Right hindlimb (tissue), 1 donor: Measurements from ENCODE around the gene ATP1B2.
A peak's percentile ranks its signal among the peaks of the same experiment; 100 is the strongest.
"Not testable (repeated sequence)": the region's sequence is repeated elsewhere in the genome, so short reads cannot be mapped to it uniquely, and the experiment has no call there.

Experiments used
- DNase-seq: peaks from one replicate; pipeline ENCODE4 v3.0.0-alpha.2; 2018

ATP1B2 gene, protein sequence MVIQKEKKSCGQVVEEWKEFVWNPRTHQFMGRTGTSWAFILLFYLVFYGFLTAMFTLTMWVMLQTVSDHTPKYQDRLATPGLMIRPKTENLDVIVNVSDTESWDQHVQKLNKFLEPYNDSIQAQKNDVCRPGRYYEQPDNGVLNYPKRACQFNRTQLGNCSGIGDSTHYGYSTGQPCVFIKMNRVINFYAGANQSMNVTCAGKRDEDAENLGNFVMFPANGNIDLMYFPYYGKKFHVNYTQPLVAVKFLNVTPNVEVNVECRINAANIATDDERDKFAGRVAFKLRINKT

DNA sequence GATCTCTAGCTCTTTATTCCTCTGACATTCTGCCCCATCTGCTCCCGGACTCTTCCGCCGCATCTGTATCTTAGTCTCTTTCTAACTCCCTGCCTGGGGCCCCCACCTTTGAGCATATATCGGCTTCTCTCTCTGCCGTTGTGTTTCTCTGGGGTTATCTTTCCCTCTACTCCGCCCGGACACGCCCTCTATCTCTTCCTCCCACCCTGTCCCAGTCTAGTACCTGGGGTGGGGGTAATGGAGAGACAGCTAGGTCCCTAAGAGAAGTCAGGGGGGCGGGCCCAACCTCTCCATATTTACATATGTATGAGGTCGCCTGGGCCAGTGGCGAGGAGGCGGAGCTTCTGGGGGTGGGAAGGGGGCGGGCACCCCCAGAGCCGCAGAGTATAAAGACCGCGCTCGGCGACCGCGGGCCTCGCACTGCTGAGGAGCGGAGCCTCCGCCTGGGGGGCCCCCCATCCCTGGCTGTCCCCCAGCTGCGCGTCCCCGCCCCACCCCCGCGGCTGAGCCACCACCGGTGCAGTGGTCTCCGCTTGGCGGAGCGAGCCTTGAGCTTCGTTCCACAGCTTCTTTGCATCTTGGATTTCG, at the start of gene ATP1B2:
TSS of gene ATP1B2 (plus strand) at position 418 of the 588 bp plus-strand sequence. CDS start 593 bp downstream, outside the sequence.
- DNase-seq: peak; percentile 83

GRCh38 chr17:7606280-7606679, 44.4 kb upstream of the ATP1B2 start:
- no peak for DNase-seq

- no peak for DNase-seq
Measured at GRCh38 chr17:7610641-7611040, 40.1 kb upstream of the ATP1B2 start.

- no peak for DNase-seq
Measured at GRCh38 chr17:7611635-7612293, 39.0 kb upstream of the ATP1B2 start.

DNA sequence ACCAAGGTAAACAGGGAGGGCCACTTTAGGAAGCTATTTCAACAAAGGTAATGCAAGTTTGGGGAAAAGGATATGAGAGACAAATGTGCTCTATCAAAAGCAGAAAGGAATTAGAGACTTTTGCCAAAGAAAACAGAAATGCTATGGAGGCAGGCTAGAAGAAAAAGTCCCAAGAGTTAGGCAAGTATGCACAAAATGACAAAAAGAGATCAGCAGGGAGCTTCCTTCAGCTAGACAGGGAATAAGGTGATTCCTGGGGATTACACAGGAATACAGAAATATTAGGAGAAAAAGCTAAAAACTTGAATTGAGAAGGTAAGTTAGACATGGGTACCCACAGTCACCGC, 38.5 kb upstream of the ATP1B2 start:
- no peak for DNase-seq

DNA sequence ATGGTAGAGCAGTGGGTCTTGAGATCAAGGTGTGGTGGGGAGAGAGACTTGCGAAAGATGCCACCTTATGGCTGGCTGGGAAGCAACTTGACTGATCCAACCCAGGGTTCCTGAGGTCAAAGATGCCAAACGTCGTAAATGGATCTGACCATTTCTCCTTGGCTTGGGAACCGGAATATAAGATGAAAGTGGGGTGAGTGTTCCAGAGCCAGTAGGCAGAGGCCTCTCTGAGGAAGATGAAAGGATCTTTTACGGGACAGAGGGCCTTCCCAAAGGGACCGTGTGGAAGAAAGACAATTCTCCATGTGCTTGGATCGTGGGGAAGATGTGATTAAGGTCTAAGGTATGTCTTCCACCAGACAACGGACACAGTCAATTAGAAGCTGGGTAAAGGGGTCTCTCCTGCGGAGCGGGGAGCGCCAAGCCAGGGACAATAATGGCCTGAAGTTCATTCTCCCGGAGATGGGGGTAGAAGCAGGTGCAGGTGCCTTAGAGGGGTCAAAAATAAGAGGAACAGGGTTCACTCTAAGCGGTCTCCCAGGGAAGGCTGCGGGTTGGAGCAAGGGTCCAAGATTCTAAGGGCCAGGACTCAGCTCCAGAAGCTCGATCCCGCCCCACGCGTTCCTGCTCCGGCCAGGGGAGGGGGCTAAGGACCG, 36.8 kb upstream of the ATP1B2 start:
- DNase-seq: no peak

DNA sequence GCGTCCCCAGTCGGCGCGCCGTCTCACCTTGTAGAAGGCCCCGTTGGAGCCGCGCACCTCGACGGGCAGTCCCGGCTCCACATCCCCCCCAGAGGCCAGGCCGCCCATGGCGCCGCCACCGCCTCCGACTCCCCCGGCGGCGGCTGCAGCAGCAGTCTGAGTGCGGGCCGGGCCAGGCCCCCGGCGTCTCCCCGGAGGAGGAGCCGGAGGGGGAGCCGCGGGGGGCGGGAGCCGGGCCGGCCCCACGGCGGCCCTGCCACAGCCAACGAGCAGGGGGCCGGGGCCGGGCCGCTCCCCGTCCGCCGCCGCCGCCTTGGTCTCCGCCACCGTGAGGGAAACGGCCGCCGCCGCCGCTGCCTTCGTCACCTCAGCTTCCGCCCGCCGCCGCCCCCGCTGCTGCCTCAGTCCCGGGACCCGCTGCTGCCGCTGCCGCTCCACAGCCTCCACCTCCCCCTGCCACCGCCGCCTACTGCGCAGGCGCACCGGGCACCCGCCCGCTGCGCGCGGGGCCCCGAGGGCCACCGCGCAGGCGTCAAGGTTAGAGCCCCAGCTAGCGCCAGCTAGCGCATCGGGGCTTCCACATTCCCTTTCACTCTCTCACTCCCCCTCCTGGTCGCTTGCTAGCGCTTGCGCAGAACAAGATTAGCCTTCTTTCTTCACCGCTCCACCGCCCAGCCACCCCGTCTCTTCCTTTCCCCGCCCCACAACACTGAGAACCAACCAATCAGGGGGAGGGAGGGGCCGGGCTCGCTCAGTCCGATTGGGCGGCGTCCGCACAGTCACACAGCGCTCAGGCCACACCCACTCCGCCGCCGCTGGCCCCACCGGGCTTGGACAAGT, 36.1 kb upstream of the ATP1B2 start, which contains the start of gene FXR2:
TSS of gene FXR2 (minus strand) at position 473 of the 840 bp plus-strand sequence. CDS start at position 108, 365 bp downstream.
- DNase-seq: peak; percentile 100

GRCh38 chr17:7615265-7615747, 35.4 kb upstream of the ATP1B2 start:
- no peak for DNase-seq

GRCh38 chr17:7618608-7619007, 32.1 kb upstream of the ATP1B2 start:
- DNase-seq: no peak

DNA sequence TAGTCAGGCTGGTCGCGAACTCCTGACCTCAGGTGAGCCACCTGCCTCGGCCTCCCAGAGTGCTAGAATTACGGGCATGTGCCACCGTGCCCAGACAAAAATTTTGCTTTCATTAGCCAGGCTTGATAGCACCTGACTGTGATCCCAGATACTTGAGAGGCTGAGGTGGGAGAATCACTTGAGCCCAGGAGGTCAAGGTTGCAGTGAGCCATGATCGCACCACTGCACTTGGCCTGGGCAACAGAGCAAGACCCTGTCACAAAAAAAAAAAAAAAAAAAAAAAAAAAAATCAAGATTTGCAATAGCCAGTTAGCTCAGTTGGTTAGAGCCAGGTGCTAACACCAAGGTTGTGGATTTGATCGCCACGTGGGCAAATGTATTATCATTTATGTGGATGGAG, 29.9 kb upstream of the ATP1B2 start:
- no peak for DNase-seq

- no peak for DNase-seq
Measured at GRCh38 chr17:7623661-7624060, 27.1 kb upstream of the ATP1B2 start.

DNA sequence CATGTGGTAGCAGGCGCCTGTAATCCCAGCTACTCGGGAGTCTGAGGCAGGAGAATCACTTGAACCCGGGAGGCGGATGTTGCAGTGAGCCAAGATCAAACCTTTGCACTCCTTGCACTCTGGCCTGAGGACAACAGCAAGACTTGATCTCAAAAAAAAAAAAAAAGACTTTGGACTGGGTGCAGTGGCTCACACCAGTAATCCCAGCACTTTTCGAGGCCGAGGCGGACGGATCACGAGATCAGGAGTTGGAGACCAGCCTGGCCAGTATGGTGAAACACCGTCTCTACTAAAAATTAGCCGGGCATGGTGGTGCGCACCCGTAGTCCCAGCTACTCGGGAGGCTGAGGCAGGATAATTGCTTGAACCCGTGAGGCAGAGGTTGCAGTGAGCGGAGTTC, 25.0 kb upstream of the ATP1B2 start:
- not testable (repeated sequence) for DNase-seq

DNA sequence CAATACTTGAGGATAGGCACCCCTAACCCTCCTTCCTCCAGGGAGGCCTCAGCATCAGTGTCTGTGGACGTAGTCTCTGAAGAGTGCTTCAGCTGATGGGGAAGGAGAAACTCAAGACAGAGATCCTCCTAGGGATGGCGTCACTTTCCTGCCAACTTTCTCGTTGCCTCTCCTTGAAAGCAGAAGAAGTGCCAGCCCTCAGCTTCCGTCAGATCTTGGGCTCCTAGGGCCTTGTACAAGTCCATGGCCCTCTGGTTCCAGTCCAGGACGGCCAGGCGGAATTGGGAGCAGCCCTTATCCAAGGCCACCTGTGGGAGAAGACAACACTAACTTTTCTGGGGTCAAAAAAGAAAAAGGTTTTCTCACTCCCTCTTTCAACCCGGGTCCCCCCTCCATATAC, 24.4 kb upstream of the ATP1B2 start:
- DNase-seq: no peak

GRCh38 chr17:7626956-7627249, 23.8 kb upstream of the ATP1B2 start:
- peak; percentile 36 for DNase-seq

- DNase-seq: peak; percentile 97
Measured at GRCh38 chr17:7627250-7628121, 23.2 kb upstream of the ATP1B2 start, which contains the start of gene SAT2. Gene SAT2, minus strand, starts transcription at chr17:7627821. Its CDS starts 186 bp downstream, at chr17:7627635.

- no peak for DNase-seq
Measured at GRCh38 chr17:7629939-7630571, 20.7 kb upstream of the ATP1B2 start, which contains the start of gene SHBG. Gene SHBG, plus strand, starts transcription at chr17:7630135. Its CDS starts 38 bp downstream, at chr17:7630173.

GRCh38 chr17:7631398-7632380, 19.0 kb upstream of the ATP1B2 start:
- DNase-seq: no peak

- DNase-seq: no peak
Measured at GRCh38 chr17:7632492-7632894, 18.2 kb upstream of the ATP1B2 start.

- DNase-seq: no peak
Measured at GRCh38 chr17:7633093-7633492, 17.6 kb upstream of the ATP1B2 start.

- peak; percentile 81 for DNase-seq
Measured at GRCh38 chr17:7634384-7634783, 16.3 kb upstream of the ATP1B2 start.
